ENCODE results near the gene FAM227B.
"Not testable (repeated sequence)": the region's sequence is repeated elsewhere in the genome, so short reads cannot be mapped to it uniquely, and the experiment has no call there.

FAM227B gene

GRCh38 chr15:49495993-49496753 lies 124.4 kb downstream of the FAM227B start:
- no peak for DNase-seq (ENCODE audit: extremely low read depth in 1 of 2, low read depth in 1 of 2)

GRCh38 chr15:49494842-49495241 lies 125.8 kb downstream of the FAM227B start:
- no peak for DNase-seq (ENCODE audit: extremely low read depth in 1 of 2, low read depth in 1 of 2)

- DNase-seq (ENCODE audit: extremely low read depth in 1 of 2, low read depth in 1 of 2), result no peak
These were observed 127.8 kb downstream of the FAM227B start for GRCh38 chr15:49492830-49493229.

GRCh38 chr15:49492151-49492550 lies 128.5 kb downstream of the FAM227B start:
- no peak for DNase-seq (ENCODE audit: extremely low read depth in 1 of 2, low read depth in 1 of 2)

GRCh38 chr15:49490966-49491365 lies 129.7 kb downstream of the FAM227B start:
- DNase-seq (ENCODE audit: extremely low read depth in 1 of 2, low read depth in 1 of 2), result no peak

- not testable (repeated sequence) for DNase-seq (ENCODE audit: extremely low read depth in 1 of 2, low read depth in 1 of 2)
These were observed 135.2 kb downstream of the FAM227B start for GRCh38 chr15:49485401-49485800.

GRCh38 chr15:49478982-49479381 lies 141.6 kb downstream of the FAM227B start:
- DNase-seq (ENCODE audit: extremely low read depth in 1 of 2, low read depth in 1 of 2), result not testable (repeated sequence)

- DNase-seq (ENCODE audit: extremely low read depth in 1 of 2, low read depth in 1 of 2), result not testable (repeated sequence)
These were observed 142.6 kb downstream of the FAM227B start for GRCh38 chr15:49478021-49478420.

- no peak for DNase-seq (ENCODE audit: extremely low read depth in 1 of 2, low read depth in 1 of 2)
These were observed 147.6 kb downstream of the FAM227B start for GRCh38 chr15:49473031-49473430.

- DNase-seq (ENCODE audit: extremely low read depth in 1 of 2, low read depth in 1 of 2), result no peak
These were observed 148.3 kb downstream of the FAM227B start for GRCh38 chr15:49472338-49472737.

- no peak for DNase-seq (ENCODE audit: extremely low read depth in 1 of 2, low read depth in 1 of 2)
These were observed 148.9 kb downstream of the FAM227B start for GRCh38 chr15:49471733-49472132.

- not testable (repeated sequence) for DNase-seq (ENCODE audit: extremely low read depth in 1 of 2, low read depth in 1 of 2)
These were observed 149.4 kb downstream of the FAM227B start for GRCh38 chr15:49471248-49471647.

GRCh38 chr15:49468481-49468839 lies 152.2 kb downstream of the FAM227B start:
- DNase-seq (ENCODE audit: extremely low read depth in 1 of 2, low read depth in 1 of 2), result no peak

GRCh38 chr15:49467746-49468480 lies 152.7 kb downstream of the FAM227B start:
- DNase-seq (ENCODE audit: extremely low read depth in 1 of 2, low read depth in 1 of 2), result no peak

- DNase-seq (ENCODE audit: extremely low read depth in 1 of 2, low read depth in 1 of 2), result no peak
These were observed 154.5 kb downstream of the FAM227B start for GRCh38 chr15:49466119-49466518.

- DNase-seq (ENCODE audit: extremely low read depth in 1 of 2, low read depth in 1 of 2), result no peak
These were observed 156.1 kb downstream of the FAM227B start for GRCh38 chr15:49464522-49464921.

GRCh38 chr15:49462232-49462844 lies 158.3 kb downstream of the FAM227B start:
- no peak for DNase-seq (ENCODE audit: extremely low read depth in 1 of 2, low read depth in 1 of 2)

- no peak for DNase-seq (ENCODE audit: extremely low read depth in 1 of 2, low read depth in 1 of 2)
These were observed 160.1 kb downstream of the FAM227B start for GRCh38 chr15:49460411-49460941.

- DNase-seq (ENCODE audit: extremely low read depth in 1 of 2, low read depth in 1 of 2), result no peak
These were observed 162.5 kb downstream of the FAM227B start for GRCh38 chr15:49458145-49458544.

- DNase-seq (ENCODE audit: extremely low read depth in 1 of 2, low read depth in 1 of 2), result no peak
These were observed 164.5 kb downstream of the FAM227B start for GRCh38 chr15:49456166-49456565.

GRCh38 chr15:49452595-49452994 lies 168.0 kb downstream of the FAM227B start:
- no peak for DNase-seq (ENCODE audit: extremely low read depth in 1 of 2, low read depth in 1 of 2)

- no peak for DNase-seq (ENCODE audit: extremely low read depth in 1 of 2, low read depth in 1 of 2)
These were observed 178.8 kb downstream of the FAM227B start for GRCh38 chr15:49441816-49442215.

Data from activated CD8-positive, alpha-beta memory T cell treated with anti-CD3 and anti-CD28 coated beads for 1 hour (primary cell).